A549 (cell line): ENCODE measurements around the gene TBC1D22A.

Experiments
- EHMT2 ChIP-seq: fragments of 200-600 bp; sonication (generic); IDR thresholded peaks from 2 replicates; pipeline ENCODE4 v1.6.1; 2016; ENCODE audit warnings: antibody characterized with exemption, low read depth, mild to moderate bottlenecking, moderate library complexity
- NPAS2 ChIP-seq: fragments of 250-450 bp; sonication (Bioruptor Pico); IDR thresholded peaks from 2 replicates; pipeline ENCODE4 v1.8.0; 2022; ENCODE audit warnings: mild to moderate bottlenecking, moderate library complexity, borderline replicate concordance

- no peak for TF ChIP-seq NPAS2 (CRISPR knock-in tag)
- no peak for TF ChIP-seq EHMT2
These were observed 456.2 kb downstream of the TBC1D22A start for GRCh38 chr22:47218671-47219070.
